Measurements from ENCODE around the gene FCRL1. TPM values are rescaled to one million over a fixed set of nuclear protein-coding genes. Genes with fewer than 3 reads are reported as not detected.

FCRL1 gene
- total RNA-seq, 6 experiments from 2014 or later: not detected

GRCh38 chr1:157829210-157829609, 9.3 kb upstream of the FCRL1 start:
- Mint-ChIP-seq H3K27me3 (ENCODE audit: insufficient read depth) (no peaks in the 10 kb centered on the region), H3K4me1 (ENCODE audit: low read depth) (no peaks in the 10 kb centered on the region), H3K27ac (no peak overlapping the region), H3K9me3 (peaks cover 4% of the 10 kb centered on the region; the same call in 1 of the 2 replicates), H3K36me3 (ENCODE audit: low read depth) (no peaks in the 10 kb centered on the region), H3K4me3 (no peak overlapping the region)
- TF ChIP-seq CTCF (IDR thresholded peaks at IDR 0.05): no peak
- DNase-seq: no peak

GRCh38 chr1:157820299-157820698, 379 bp upstream of the FCRL1 start:
- peaks cover 4% of the 10 kb centered on the region; the same call in 1 of the 2 replicates for H3K9me3 Mint-ChIP-seq
- no peak for DNase-seq
- H3K36me3 Mint-ChIP-seq (ENCODE audit: low read depth): no peaks in the 10 kb centered on the region
- peaks cover 2% of the 10 kb centered on the region; the same call in 1 of the 2 replicates for H3K27me3 Mint-ChIP-seq (ENCODE audit: insufficient read depth)
- no peaks in the 10 kb centered on the region for H3K4me1 Mint-ChIP-seq (ENCODE audit: low read depth)
- no peak overlapping the region for H3K4me3 Mint-ChIP-seq
- no peak for TF ChIP-seq CTCF (IDR thresholded peaks at IDR 0.05)
- no peak overlapping the region for H3K27ac Mint-ChIP-seq

GRCh38 chr1:157819215-157819614, 705 bp downstream of the FCRL1 start:
- H3K4me1 Mint-ChIP-seq (ENCODE audit: low read depth): no peaks in the 10 kb centered on the region
- TF ChIP-seq CTCF (IDR thresholded peaks at IDR 0.05): no peak
- no peak overlapping the region for H3K27ac Mint-ChIP-seq

GRCh38 chr1:157813269-157813668, 6.7 kb downstream of the FCRL1 start:
- H3K27ac Mint-ChIP-seq: no peak overlapping the region
- H3K9me3 Mint-ChIP-seq: peaks cover 35% of the 10 kb centered on the region
- DNase-seq: no peak

More at GRCh38 chr1:157819215-157819614, 705 bp downstream of the FCRL1 start:
- Mint-ChIP-seq H3K9me3 (peaks cover 4% of the 10 kb centered on the region; the same call in 1 of the 2 replicates), H3K4me3 (no peak overlapping the region), H3K36me3 (ENCODE audit: low read depth) (no peaks in the 10 kb centered on the region), H3K27me3 (ENCODE audit: insufficient read depth) (peaks cover 2% of the 10 kb centered on the region; the same call in 1 of the 2 replicates)
- DNase-seq: no peak

GRCh38 chr1:157806431-157807149, 13.3 kb downstream of the FCRL1 start:
- H3K4me3 Mint-ChIP-seq: no peak overlapping the region
- H3K27ac Mint-ChIP-seq: no peak overlapping the region
- peaks cover 2% of the 10 kb centered on the region; the same call in 1 of the 2 replicates for H3K27me3 Mint-ChIP-seq (ENCODE audit: insufficient read depth)
- no peak for DNase-seq
- no peaks in the 10 kb centered on the region for H3K4me1 Mint-ChIP-seq (ENCODE audit: low read depth)
- TF ChIP-seq CTCF (IDR thresholded peaks at IDR 0.05): no peak
- H3K9me3 Mint-ChIP-seq: peaks cover 15% of the 10 kb centered on the region
- H3K36me3 Mint-ChIP-seq (ENCODE audit: low read depth): no peaks in the 10 kb centered on the region

More at GRCh38 chr1:157813269-157813668, 6.7 kb downstream of the FCRL1 start:
- H3K4me1 Mint-ChIP-seq (ENCODE audit: low read depth): no peaks in the 10 kb centered on the region
- no peaks in the 10 kb centered on the region for H3K36me3 Mint-ChIP-seq (ENCODE audit: low read depth)
- TF ChIP-seq CTCF (IDR thresholded peaks at IDR 0.05): no peak
- no peaks in the 10 kb centered on the region; the same call in 1 of the 2 replicates for H3K27me3 Mint-ChIP-seq (ENCODE audit: insufficient read depth)
- no peak overlapping the region for H3K4me3 Mint-ChIP-seq
